GM21515 (cell line): ENCODE data around the gene TMEM238.

Source experiments
- ATAC-seq: cut with Tn5 transposase; IDR thresholded peaks from one replicate; pipeline ENCODE4 v1.9.1; 2021; ENCODE audit not compliant: unreplicated experiment

TMEM238 gene

DNA sequence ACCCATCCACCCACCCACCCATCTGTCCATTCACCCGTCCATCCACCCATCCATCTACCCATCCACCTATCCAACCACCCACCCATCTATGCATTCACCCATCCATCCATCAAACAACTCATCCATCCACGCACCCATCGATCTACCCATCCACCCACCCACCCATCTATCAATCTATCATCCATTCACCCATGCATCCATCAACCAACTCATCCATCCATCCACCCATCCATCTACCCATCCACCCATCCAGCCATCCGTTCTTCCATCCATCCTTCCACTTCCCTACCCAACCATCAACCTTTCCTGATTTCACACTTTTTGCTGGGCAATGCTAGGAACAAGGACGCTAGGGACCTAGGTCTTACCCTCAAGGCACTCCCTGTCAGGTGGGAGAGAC is 2.1 kb downstream of the TMEM238 start:
- ATAC-seq: no peak

DNA sequence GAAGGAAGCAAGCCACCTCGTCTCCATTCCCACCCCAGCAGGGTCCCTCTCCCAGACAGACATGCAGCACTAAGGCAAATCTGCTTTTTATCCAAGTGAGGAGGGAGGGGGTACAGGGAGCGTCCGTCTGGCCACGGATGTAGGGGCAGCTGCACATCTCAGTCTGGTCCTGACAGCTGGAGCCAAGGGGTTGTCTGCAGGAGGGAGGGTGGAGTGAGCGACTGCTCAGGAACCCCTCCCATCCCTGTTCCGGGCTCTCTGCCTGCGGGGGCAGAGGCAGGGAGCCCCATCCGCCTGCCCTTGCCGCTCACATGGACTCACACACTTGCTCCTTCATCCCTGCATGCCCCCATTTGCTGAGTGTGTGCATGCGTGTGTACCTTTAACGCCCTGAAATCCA is 4.9 kb downstream of the TMEM238 start:
- no peak for ATAC-seq

DNA sequence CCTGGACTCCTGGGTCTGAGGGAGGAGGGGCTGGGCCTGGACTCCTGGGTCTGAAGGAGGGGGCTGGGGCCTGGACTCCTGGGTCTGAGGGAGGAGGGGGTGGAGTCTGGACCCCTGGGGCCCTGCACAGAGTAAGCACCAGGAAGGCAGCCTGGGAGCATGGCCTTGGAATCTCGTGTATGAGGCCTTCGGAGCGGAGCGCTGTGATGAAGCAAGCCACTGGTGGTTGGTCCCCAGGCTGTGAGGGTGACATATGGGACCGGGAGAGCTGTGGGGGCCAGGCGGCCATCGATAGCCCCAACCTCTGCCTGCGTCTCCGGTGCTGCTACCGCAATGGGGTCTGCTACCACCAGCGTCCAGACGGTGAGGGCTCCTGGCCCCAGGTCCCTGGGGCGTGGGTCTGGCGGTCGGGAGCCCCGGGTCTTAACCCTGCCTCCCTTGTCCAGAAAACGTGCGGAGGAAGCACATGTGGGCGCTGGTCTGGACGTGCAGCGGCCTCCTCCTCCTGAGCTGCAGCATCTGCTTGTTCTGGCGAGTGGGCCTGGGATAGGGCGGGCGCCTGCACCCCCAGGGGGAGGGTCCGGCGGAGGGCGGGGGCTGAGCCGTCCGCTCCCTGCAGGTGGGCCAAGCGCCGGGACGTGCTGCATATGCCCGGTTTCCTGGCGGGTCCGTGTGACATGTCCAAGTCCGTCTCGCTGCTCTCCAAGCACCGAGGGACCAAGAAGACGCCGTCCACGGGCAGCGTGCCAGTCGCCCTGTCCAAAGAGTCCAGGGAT is 6.5 kb downstream of the TMEM238 start:
- ATAC-seq: no peak

DNA sequence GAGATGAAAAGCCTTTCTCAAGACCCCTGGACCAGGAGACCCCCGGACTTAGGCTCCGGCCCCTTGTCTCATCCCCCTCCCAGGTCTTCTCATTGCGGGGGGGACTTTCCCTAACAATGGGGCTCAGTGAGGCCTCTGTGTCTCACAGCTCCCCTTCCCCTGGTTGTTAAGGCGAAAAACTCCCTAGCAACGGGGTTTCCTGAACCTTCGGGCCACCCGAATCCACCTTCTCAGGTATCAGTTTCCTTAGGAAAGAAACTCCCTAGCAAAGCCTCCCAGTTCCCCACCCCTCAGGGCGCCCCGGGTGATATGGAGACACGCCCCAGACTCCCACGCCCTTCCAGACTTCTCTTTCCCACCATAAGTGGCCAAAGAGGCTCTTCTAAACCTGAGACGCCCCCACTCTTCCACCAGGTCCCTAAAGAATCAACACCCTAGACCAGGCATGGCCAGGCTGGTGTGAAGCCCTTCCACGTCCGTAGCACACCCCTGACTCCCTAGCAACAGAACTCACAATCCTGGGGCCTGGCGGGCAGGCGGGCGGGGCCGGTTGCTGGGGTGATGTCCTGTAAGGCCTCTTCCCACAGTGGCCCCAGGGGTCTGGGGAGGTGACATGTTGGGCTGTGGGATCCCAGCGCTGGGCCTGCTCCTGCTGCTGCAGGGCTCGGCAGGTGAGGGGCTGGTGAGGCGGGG is 7.7 kb downstream of the TMEM238 start, which contains the start of gene TMEM190:
Gene TMEM190, plus strand, starts transcription at position 586 of the 693 bp plus-strand sequence. Its CDS starts 28 bp downstream, at position 614.
- ATAC-seq: no peak

DNA sequence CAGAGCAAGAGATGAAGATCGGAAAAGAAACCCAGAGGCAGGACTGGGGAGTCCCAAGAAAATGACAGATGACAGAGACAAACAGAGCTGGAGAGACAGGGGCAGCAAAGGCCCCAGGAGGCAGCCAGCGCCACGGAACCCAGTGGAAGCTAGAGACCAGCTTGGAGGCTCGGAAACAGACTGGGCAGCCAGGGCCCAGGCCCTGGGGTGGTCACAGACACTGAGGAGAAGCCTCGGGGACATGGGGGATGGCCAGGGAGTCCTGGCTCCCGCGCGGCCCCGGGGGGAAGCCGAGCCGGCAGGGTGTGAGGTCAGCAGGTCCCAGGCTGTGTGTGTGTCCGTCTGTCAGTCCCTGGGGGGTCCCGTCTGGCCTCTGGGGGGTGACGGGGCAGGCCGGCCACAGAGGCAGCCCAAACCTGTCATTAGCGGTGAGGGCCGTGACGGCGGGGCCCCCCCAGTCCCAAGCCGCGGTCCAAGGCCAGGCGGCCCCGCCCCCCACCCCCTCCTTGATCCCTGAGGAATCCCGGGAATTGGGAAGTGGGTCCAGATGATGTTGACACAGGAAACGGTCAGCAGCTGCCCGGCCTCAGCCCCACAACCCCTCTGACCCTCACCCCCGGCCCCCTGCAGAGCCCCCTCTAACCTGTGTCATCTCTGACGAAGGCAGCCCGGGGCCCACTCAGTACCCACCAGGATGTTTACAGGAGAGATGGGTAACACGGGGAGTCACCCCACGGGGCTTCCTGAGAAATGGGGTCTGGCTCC is 9.9 kb downstream of the TMEM238 start:
- ATAC-seq: no peak

DNA sequence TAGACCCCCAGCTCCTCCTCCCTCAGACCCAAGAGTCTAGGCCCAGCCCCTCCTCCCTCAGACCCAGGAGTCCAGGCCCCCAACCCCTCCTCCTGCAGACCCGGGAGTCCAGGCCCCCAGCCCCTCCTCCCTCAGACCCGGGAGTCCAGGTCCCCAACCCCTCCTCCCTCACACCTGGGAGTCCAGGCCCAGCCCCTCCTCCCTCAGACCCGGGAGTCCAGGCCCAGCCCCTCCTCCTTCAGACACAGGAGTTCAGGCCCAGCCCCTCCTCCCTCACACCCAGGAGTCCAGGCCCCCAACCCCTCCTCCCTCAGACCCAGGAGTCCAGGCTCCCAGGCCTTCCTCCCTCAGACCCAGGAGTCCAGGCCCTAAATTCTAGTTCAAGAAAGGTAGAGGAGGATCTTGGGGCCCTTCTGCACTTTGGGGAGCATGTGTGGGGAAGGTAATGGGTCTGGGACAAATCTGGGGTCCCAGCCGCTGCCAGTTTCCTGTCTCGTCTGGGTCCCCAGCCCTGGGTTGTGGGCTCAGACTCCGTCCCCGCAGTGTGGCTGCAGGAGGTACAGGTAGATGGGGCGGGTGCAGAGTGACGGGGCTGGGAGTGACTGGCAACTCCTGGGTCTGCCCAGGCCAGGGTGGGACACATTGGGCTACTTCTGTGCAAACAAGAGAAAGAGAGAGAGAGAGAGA is 10.6 kb downstream of the TMEM238 start:
- no peak for ATAC-seq

DNA sequence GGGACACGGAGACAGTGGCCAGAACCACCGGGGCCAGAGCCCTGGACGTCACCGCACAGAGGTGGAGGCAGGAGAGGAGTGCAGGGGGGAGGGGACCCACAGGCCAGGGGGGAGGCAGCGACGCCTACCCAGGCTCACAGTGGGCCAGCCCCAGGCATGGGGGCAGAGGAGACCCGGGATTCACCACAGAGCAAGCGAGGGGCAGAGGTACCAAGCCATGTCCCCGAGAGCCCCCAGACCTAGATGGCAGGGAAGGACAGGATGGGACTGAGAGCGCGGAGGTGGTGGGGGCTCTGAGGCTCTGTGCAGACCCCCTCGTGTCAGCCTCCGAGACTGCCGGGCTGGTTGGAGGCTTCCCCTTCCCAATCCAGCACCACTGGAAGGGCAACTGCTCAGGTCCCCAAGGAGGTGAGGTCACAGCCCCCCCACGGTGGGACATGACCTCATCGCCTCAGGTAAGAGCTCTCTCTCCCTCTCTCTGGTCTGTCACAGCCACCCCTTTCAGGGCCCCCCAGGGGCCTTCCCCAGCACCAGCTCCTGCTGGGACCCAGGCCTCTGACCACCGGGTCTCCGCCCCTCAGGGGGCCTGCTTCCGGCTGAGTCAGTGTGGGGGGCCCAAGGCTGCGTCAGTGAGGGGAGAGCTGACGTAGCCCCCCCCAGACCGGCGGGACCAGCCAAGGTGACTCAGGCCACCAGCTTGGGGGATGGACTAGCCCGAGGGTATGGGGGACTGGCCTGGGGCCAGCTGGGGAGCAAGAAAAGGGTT is 11.6 kb downstream of the TMEM238 start:
- ATAC-seq: no peak

DNA sequence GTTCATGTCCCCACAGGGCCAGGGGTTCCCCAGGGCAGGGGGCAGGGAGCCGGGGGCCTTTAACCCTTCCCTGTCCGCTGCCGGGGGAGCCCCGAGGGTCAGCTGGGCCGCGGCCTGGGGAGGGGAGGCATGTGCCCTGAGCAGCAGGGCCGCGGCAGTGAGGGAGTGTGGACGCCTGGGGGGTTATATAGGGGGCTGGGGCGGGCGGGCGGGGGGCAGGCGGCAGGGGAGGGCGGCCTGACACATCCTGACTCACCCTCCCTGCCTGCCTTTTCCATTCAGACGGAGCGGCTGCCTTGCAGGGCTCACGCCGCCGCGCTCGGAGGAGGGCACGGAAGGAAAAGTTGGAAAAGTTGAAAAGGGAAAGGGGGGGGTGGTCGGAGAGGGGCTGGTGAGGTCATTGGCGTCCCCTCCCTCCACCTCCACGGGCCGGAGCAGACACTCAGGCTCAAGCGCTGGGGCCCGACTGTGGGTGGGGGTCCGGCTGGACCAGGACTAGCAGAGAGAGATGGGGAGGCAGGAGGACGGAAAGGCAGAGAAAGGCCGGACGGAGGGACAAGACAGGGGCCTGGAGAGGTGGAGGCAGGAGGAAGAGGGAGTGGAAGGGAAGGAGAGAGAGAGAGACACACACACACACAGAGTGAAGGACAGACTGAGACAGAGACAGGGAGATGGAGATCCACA is 13.6 kb downstream of the TMEM238 start, which contains the start of gene IL11:
Gene IL11, minus strand, starts transcription at position 159 of the 684 bp plus-strand sequence. Its CDS starts 153 bp downstream, at position 6.
- ATAC-seq: no peak

DNA sequence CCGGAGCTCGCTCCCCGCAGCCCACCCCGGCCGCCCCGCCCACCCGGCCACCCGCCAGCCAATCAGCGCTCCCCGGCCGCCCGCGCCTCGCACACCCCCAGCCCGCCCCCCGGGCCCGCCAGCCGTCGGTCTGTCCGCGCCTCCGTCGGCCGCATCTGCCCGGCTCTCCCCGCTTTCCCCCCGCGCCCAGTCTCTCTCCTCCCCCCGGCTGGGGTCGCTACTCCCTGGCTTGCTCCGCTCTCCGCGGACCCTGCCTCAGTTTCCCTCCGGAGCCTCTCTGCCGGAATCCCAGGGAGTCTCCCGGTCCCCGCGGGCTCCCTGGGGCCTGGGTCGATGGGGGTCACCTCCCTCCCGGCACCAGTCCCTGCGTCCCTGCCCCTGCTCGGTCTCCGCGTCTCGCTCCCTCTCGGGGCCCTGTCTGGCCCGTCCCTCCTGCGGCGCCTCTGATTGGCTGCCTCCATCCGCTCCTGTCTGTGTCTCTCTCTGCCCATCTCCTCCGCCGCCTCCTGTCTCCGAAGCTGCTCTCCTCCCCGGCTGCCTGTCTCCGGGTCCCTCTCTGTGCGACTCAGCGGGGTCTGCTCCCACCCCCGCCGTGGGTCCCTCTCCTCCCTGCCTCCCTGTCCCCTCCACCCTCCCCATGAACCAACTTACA is 14.3 kb downstream of the TMEM238 start:
- no peak for ATAC-seq

DNA sequence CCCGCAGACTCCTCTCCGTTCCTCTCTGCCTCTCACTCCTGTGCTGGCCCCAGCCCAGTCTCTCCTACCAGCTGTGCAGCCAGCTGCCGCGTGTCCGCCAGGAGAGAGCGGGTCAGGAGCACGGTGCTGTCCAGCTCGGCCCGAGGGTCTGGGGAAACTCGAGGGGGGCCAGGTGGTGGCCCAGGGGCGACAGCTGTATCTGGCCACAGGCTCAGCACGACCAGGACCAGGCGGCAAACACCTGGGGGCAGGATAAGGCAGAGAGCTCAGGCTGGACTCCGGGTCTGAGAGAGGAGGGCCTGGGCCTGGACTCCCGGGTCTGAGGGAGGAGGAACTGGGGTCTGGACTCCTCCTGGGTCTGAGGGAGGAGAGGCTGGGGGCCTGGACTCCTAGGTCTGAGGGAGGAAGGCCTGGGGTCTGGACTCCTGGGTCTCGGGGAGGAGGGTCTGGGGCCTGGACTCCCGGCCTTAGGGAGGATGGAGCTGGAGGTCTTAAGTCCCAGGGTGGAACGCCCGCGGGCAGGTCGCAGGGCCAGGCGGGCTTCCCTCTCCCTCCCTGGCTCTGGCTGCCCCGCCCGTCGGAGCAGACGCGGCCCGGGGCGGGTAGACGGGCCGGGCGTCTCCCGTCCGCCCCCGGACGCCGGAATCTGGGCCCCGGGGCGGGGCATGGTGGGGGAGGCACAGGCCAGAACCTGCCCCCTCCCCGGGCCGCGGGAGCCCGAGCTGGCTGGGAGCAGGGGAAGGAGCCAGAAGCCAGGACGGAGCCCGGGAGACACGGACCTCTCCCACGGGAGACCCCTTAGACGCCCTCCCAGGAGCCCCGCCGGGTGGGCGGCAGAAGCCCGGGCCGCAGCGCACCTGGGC is 15.2 kb downstream of the TMEM238 start:
- ATAC-seq: no peak

DNA sequence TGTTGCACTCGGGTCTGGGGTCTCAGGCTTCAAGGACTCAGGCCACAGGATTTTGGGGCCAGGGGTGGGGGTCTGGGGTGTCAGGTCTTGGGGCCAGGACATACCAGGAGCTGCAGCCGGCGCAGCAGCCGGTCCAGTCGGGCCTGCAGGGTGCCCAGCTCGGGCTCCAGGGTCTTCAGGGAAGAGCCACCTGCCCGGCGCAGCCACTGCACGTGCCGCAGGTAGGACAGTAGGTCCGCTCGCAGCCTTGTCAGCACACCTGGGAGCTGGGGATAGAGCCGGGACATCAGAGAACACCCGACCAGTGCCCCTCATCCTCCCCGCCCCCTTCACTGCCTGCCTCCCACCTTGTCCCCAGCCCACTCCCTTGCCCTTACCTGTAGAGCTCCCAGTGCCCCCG is 16.0 kb downstream of the TMEM238 start:
- no peak for ATAC-seq

DNA sequence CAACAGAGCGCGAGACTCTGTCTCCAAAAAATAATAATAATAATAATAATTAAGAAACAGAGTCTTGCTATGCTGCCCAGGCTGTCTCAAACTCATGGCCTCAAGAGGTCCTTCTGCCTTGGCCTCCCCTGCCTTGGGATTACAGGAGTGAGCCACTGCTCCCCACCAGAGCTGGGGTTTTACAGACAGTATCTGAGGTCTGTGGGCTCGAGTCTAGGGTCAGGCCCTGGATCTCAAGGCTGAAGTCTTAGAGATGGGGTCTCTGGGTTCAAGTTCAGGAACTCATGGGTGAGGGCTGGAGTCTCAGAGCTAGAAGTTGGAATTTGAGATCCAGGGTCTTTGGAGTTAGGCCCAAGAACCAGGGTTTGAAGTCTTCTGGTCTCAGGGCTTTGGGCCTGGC is 17.3 kb downstream of the TMEM238 start:
- no peak for ATAC-seq

DNA sequence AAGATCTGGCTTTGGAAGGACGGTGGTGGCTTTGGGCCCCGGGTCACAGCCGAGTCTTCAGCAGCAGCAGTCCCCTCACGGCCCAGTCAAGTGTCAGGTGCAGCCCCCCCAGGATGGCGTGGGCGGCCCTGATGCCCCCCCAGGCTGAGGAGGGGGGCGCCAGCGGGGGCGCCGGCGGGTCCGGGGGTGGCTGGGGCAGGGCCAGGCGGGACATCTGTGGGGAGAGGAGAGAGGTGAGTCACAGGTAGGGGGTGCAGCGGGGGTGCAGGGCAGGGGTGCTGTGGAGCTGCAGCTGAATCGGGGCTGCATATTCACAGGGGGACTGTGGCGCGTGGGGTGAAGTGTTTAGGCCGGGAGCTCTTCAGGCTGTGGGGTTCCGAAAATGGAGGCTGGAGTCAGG is 18.1 kb downstream of the TMEM238 start:
- no peak for ATAC-seq

DNA sequence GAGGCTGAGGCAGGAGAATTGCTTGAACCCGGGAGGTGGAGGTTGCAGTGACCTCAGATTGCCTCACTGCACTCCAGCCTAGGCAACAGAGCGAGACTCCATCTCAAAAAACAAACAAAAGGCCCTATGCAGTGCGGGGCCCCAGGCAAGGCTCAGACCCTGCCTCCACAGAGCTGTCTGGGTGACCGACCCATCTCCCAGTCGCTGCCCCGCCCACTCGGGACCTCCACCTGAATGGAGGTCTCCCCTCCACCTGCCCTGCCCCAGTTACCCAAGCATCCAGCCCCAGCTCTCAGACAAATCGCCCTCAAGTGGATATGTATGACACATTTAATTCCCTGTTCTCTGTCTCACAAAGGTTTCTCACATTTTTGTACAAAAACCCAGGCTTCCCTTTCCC is 18.8 kb downstream of the TMEM238 start:
- no peak for ATAC-seq

DNA sequence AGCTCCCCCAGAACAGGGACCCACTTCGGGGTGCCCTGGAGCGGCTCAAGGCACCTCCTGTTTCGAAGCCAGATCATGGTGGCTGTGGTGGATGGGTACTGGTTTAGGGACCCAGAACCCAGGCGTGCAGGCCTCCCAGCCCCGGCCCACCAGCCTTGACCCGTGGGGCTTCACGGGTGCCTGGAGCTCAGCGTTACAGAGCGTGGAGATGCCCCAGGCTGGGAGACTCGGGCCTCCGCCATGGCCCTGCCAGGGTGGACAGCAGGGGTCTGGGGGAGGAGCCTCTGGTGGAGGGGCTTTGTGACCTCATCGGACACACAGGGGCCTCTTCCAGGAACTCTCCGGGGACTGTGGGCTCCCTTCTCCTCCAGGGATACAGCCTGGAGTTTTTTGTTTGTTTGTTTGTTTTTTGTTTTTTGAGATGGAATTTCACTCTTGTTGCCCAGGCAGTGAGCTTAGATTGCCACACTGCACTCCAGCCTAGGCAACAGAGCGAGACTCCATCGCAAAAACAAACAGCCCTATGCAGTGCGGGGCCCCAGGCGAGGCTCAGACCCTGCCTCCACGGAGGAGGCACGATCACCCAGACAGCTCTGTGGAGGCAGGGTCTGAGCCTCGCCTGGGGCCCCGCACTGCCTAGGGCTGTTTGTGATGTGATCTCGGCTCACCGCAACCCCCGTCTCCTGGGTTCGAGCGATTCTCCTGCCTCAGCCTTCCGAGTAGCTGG is 20.9 kb downstream of the TMEM238 start, which contains the start of gene GARIN5B:
Gene GARIN5B, minus strand, starts transcription at position 271 of the 727 bp plus-strand sequence. Its CDS starts 194 bp downstream, at position 77.
- ATAC-seq: no peak

DNA sequence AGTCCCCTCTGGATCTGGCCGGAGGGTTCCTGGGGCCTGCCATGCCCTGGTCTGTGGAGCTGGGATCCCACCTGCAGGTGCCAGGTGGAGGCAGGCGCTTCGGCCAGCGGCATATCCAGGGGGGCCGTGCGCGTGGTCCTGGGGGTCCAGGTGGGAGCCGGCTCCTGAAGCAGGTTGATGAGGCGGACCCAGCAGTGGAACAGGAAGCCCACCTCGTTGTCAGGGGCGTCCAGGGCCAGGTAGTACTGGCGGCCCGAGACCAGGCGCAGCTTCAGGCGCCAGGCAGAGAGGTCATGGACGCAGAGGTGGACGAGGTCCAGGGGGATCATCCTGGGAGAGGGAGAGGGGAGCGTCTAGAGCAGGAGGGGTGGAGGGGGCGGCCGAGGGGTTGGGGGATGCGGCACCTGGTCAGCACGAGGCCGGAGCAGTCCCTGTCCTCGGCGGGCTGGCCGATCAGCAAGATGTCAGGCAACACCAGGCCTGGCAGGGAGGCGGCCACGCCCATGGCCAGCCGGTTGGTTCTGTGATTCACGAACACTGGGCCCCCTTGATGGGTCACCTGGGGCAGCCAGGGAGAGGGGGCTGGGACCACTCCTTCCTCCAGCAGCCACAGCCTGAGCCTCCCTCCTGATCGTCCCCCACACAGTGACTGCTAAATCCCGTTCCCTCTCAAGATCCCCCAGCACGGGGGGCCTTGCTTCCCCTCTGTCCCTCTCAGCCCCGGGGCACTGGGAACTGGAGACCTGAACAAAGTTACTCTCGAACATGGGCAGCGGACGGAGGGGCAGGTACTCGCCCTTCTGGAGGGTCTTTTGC is 21.7 kb downstream of the TMEM238 start:
- no peak for ATAC-seq

DNA sequence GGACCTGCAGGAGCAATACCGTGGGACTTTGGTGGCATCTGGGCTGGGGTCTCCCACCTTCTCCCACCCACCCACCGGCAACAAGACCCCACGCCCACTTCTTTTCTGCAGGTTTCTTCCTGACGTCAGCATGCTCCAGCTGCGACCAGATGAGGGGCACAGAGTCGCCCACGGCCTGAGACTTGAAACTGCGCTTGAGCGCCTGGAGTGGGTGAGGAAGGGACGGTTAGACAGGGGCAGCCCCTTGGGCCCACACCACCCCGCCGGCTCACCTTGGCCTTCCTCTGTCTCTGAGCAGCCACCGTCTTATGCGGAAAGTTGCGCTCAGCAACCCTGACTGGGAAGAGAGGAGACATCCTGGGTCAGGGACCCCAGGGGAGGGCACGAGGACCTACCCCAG is 23.2 kb downstream of the TMEM238 start:
- ATAC-seq: no peak
